Eye (tissue), 1 donor: Measurements from ENCODE around the gene OR52K1.
"Not testable (repeated sequence)": the region's sequence is repeated elsewhere in the genome, so short reads cannot be mapped to it uniquely, and the experiment has no call there.

ENCODE experiments used
- DNase-seq: peaks from one replicate; pipeline ENCODE4 v3.0.0-alpha.2; 2015

The OR52K1 gene

DNA sequence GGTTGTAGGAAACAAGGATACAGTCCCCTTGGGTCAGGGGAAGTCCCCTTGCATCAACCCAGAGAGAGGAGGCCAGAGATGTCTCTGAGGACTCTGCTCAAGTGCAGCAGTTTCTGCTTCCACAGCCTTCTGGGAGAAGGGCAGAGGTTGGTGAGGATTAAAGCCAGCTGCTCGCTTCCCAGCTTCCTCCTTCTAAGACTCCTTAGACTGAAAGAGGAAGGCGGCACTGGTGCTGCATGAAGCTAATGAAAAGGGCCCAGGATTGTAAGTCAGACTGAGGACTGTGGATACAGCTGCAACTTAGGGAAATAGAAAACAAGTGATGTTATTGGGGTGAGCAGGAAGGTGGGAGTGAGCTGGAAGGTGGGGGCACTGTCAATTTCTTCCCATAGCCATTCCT lies at the start of gene OR52K1:
TSS of gene OR52K1 (plus strand) at position 202 of the 400 bp plus-strand sequence. CDS start 6,255 bp downstream, outside the sequence.
- no peak for DNase-seq

DNA sequence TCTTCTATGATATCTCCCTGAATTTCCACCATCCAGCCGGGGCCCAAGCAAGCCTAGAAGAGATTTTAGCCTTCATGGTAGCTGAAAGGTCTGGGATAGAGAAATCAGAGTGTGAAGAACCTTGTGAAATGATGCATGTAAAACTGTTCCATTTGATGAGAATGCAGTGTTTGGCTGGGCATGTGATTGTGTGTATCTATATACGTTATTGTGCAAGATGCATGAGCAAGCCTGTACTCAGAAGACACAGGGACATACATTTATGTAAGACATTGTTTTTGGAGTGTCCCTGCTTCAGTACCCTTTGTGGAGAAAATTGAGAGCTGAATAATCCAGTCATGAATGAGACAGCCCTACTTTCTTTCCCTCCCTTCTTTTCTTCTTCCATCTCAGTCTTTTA lies 48.6 kb upstream of the OR52K1 start:
- no peak for DNase-seq

DNA sequence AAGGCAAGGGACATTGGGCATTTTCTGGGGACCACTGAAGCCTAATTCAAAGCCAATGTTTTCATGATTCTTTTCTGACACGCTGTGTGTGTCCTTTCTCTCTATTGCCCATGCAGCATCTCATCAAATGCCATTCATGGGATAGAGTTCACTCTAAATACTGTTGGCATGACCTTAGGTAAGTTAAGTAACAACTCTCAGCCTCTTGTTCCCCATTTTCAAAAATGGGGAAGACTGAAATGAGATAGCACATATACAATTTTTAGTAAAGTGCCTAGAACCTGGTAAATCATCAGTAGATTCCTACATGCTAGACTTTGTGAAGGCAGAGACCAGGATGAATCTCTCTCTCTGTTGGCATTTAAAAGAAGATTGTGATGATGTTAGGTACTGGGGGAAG lies 46.0 kb upstream of the OR52K1 start:
- no peak for DNase-seq

DNA sequence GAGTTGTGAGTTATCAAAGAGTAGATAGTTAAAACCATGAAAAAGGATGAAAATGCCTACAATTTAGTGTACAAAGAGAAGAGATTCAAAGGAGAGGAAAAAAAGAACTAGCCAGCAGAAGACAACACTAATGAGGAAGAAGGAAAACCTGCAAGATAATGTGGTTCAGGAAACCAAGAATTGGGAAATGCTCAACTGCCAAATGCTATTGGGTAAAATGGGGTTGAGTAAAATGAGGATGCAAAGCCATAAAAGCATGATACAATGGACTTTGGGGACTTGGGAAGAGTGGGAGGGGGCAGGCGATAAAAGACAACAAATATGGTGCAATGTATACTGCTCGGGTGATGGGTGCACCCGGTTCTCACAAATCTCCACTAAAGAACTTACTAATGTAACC lies 40.9 kb upstream of the OR52K1 start:
- DNase-seq = no peak

DNA sequence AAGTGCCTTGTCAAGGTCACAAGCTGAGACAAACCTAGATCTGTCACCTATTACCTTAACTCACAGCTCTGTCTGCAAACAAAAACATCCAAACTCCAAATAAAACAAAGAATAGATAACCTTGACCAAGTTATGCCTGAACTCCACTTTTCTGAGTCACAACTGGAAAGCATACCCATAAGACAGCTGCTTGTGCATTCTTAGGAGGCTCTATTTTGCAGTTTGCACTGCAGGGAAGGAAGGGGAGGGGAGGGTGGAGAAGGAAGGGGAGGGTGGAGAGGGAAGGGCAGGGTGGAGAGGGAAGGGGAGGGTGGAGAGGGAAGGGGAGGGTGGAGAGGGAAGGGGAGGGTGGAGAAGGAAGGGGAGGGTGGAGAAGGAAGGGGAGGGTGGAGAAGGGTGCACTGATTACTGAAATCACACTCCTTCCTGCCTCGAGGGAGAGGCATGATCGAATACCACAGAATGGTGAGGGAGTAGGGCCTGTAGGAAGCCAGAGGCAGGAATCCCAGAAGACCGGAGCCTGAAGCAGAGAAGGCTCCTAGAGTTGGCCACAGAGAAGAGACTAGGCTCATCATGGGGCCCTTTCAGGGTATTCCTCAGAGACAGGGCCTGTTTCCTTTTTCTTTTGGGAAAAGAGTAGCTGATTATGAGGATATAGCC lies 39.1 kb upstream of the OR52K1 start:
- DNase-seq = no peak

DNA sequence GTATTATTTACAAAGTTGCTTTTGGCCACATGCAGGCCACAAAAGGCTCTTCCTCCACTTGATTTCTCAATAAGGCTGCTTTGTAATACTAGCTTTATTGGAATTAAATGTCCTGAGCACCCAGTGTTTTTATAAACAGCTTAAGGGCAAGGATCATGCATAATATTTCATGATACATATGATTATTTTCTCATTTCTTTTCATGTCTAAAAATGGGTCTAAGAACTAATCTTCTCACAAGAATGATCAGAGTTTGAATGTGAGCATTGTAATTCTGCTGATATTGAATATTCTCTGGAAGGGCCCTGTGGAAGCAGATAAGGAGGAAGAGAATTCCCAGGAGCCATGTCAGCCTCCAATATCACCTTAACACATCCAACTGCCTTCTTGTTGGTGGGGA lies 33.5 kb upstream of the OR52K1 start, which contains the start of gene OR52K2:
TSS of gene OR52K2 (plus strand) at position 301 of the 400 bp plus-strand sequence. CDS start at position 346, 45 bp downstream.
- DNase-seq = no peak

DNA sequence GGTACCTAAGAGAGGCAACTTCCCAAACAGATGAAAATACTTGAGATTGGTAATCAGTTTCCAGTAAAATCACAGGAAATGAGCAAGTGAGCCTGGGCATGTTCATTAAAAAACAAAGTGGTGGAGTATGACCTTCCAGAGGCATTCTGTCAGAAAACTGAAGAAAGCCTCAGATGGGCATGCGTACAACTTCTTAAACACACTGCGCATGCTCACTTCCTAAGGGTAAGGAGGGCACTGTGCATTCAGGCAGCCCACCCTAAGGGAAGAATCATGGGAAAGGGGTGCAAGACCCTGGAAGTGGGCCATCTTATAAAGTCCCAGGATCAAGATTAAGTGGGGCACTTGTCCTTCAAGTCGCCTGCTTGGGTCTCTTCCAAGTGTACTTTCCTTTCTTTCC lies 29.3 kb upstream of the OR52K1 start:
- no peak for DNase-seq

DNA sequence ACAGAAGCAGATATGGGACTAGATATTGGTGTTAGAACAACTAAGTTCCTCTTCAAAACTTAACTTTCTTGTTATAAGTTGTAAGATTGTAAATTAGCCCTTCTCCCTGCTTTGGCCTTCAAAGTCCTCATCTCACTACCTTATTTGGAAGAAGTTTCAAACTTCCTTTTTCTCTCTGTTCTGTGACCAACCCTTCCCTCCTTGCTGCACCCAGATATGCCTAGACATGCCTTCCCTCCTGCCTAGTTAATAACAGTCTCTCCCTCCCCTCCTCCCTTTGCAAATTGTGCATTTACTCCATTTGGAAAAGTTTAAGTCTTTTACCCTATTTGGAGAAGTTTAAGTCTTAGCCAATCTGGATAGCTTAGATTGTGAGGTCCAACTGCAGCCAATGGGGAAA lies 28.4 kb upstream of the OR52K1 start:
- no peak for DNase-seq

DNA sequence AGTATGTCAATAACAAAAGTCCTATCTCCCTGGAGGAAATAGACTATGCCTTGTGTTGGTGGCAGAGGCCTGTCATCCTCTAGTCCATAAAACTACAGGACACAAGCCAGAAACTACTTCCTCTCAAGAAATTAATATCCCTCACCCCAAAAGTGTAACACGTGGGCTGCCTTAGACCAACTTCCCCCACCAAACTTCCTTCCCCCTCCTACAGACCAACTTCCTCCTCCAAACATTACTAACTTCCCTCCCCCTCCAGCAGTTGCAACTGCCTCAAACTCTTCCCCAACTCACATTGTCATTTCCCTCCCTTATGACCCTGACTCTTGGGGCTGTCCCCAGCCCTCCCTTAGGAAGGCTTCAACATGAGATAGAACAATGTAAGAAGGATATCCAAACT lies 27.0 kb upstream of the OR52K1 start:
- DNase-seq = no peak

DNA sequence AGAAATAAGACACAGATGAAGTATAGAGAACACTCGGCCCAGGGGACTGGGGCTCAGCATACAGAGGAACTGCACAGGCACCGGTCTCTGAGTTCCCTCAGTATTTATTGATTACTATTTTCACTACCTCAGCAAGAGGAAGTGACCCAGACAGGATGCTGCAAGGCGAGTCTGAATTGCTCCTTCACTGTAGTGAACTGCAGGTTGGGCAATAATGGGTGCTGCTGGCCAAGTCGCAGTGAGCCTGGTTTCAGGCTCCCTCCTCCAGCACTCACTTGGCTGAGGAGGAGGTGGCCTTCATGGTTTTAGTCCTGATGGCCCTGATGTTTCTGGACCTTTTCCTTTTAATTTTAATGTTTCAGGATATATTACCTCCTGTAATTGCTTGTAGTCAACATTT lies 22.9 kb upstream of the OR52K1 start:
- DNase-seq = no peak

DNA sequence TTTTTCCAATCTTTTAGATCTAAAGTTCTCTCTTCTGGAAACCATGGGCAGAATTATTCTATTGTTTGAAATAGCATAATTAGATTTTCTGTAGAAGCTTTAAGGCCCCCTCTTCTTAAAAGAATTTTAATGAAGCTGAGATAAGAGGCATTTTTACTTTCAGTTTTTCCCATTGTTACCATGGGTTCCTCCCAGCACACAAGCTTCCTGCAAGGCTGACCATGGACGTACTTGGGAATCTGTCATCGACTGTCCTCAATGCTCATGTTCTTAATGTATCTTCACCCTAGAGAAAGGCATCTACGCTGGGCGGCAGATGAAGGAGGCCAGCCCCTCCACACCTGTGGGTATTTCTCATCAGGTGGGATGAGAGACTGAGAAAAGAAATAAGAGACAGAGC lies 22.3 kb upstream of the OR52K1 start:
- no peak for DNase-seq

DNA sequence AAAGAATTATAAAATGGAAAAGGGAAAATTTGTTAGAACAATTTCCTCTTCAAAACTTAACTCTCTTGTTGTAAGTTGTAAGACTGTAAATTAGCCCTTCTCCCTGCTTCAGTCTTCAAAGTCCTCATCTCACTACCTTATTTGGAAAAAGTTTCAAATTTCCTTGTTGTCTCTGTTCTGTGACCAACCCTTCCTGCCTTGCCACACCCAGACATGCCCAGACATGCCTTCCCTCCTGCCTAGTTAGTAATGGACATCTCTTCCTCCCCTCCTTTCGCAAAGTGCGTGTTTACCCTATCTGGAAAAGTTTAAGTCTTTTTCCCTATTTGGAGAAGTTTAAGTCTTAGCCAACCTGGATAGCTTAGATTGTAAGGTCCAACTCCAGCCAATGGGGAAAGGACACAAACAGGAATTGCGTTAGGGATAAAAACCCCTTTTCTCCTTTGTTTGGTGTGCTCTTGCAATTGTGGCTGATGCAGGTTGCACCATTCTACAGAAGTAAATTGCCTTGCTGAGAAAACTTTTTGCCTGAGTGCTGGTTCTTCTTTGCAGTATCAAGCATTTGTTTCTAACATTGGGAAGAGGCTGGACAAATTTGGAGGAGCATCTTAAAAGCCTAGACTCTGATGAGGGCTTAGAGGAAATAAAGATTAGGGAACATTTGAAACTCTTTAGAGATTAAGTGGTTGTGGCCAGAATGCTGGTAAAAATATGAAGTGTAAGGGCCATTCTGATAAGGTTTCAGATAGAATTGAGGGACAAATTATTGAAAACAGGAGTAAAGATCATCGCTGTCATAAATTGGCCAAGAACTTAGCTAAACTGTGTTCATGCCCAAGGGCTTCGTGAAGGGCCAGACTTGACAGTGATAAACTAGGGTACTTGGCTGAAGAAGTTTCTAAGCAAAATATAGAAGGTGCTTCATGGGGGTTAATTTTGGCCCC lies 18.0 kb upstream of the OR52K1 start:
- no peak for DNase-seq

DNA sequence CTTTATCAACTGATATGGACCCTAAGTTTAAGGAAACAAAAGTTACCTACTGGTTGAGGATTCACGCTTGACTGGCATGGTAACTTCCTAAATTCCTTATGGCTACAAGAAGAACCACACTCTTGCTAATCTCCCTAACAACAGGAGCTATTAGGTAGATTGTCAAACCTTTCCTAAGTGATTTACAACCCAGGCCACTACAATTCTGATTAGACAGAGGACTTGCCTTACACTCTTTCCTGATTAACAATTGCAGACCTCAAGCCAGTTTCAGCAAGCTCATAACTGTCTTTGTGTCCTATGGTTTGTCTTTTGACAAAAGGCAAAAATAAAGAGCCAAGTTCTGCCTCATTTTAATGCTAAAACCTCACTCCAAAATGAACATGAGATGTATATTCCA lies 17.0 kb upstream of the OR52K1 start:
- DNase-seq = no peak

DNA sequence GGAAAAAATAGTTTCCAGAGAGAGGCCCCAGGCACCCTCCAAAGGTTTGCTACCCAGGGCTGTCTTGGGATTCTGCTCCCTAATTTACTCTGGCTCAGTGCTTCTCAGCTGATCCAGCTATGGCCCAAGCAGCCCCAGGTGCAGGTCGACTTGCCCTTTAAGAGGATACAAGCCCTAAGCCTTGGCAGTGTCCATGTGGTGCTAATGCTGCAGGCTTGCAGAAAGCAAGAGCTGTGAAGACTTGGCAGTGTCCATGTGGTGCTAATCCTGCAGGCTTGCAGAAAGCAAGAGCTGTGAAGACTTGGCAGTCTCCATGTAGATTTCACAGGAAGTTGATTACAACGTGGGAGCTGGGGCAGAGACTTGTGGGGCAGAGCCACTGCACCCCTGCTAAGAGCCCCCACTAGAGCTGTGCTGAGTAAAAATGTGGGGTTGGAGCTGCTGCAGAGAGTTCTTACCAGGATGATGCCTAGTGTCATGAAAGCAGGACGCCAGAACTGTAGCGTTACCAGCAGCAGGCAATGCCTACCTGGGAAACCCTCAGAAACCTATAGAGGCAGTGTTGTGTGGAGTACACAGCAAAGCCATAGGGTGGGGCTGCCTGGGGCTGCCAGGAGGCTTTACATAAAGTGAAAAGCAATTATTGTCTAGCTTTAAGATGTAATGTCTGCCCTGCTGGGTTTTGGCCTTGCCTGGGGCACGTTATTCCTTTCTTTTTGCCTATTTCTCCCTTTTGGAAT lies 16.1 kb upstream of the OR52K1 start:
- no peak for DNase-seq

DNA sequence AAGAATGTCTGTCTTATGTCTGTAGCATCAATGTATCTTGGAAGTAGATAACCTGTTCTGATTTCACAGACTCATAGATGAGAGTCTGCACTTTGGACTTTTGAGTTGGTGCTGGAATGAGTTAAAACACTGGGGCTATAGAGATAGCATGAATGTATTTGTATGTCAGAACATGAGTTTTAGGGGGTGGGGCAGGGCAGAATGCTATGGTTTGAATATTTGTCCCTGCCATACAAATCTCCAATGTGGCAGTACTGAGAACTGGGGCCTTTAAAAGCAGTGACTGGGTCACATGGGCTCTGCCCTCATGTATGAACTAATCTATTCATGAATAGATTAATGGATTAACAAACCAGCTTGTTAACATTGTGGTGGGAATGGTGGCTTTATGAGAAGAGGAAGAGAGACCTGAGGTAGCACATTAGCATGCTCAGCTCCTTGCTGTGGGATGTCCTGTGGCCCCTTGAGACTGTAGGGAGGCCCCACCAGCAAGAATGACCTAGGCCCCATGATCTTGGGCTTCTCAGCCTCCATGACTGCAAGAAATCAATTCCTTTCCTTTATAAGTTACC lies 15.5 kb upstream of the OR52K1 start:
- no peak for DNase-seq

DNA sequence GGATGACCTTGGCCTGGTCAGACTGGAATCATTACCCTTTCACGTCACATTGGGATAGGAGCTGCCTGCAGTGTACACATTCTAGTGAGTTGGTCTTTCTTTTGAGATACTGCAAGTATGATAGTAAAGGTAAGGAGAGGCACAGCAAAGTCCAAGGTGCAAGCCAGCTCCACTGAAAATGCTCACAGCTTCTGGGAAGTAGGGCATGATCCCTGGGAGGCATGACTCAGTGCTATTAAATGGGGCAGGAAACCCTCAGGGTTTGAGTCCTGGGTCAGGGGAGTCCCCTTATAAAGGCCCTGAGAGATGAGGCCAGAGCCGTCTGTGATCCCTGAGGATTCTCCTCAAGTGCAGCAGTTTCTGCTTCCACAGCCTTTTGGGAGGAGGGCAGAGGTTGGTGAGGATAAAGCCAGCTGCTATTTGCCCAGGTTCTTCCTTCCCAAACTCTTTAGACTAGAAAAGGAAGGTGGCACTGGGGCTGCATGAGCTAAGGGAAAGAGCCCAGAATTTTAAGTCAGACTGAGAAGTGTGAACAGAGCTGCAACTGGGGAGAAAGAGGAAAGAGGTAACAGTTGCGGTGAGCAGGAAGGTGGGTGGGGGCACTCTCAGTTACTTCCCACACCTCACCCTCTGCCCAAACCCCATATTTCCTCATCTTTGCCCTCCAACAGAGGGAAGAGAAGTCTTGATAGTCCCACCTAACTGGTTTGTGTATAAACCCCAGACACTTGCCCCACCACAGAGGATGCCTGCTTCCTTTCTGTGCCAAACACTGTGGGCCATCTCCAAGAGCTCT lies 14.4 kb upstream of the OR52K1 start:
- no peak for DNase-seq

DNA sequence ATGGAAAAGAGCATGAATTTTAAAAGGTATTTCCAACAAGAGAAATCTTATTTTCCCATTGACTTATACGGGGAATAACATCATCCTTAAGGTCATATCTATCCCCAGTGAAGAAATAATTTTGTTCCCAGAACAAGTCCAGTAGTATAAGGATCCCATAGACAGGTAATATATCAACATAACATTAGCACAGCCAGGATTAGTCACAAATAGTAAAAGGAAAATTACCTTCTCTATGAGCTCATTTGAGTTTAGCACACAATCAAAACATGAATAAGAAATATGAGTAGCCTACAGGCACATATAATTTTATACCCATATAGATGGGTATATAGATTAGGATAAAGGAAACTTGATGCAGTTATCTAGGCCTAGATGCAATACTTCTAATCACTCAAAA lies 2.8 kb upstream of the OR52K1 start:
- no peak for DNase-seq

DNA sequence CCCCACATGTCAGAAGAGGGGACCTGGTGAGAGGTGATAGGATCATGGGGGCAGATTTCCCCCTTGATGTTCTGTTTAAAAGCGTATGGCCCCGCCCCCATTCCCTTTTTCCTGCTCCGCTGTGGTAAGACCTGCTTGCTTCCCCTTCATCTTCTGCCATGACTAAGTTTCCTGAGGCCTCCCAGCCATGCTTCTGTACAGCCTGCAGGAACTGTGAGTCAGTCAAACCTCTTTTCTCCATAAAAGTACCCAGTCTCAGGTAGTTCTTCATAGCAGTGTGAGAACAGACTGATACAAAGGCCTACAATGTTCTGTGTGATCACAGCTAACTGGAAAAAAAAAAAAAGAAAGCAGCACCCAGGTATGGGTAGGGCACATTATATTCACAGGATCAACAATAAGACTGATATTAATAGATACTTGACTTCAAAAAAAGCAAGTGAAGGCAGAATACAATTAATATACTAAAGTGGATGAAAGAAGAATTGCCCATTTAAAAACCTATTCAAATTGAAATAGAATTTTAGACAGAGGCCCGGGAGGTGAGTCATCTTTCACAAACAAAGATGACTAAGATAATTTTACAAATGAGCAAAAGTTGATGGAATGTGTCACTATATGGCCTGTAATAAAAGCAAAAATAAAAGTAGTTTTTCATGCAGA lies 1.7 kb upstream of the OR52K1 start:
- no peak for DNase-seq

DNA sequence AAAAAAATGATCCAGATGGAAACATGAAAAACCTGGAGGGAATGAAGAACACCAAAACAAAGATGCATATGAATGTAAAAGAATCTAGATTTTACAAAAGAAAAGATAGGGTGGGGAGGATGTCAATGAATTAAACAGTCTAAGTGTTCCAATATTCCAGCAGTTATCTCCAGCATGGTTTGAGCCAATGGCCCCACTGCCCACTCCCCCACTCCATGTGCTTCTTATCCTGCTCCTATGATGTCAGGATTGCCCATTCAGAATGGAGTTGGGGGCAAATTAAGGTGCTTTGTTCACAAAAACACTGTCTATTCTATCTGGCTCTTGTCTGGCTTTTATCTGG lies 1.2 kb upstream of the OR52K1 start:
- no peak for DNase-seq

DNA sequence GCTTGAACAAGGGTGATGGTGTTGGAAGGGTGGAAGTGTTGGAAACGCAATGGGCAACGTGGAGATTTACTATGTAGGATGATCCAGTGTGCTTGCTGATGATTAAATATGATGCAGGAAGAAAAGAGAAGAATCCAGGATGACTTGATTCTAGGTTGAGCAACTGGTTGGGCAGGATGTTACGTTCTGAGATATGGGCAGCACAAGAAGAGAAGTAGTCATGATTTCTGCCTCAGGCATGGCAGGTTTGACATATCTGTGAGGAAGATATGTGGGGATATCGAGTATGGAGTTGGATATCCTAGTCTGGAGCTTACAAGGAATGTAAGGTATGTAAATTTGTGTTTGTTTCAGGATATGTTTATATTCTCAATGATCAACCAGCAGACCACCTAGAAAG lies 1.9 kb downstream of the OR52K1 start:
- DNase-seq = no peak

DNA sequence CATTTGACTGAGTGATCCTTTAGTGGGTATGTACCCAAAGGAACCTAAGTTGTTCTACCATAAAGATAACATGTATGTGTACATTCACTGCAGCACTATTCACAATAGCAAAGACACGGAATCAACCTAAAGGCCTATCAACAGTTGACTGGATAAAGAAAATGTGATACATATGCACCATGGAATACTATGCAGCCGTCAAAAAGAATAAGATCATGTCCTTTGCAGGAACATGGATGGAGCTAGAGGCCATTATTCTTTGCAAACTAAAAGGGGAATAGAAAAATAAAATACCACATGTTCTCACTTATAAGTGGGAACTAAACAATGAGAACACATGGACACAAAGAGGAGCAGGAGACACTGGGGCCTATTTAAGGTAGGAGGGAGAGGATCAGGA lies 9.0 kb downstream of the OR52K1 start:
- not testable (repeated sequence) for DNase-seq
